H1 (cell line): ENCODE data around the gene SKP2. TPM values are rescaled to one million over a fixed set of nuclear protein-coding genes. Genes with fewer than 3 reads are reported as not detected.

Source experiments
- CTCF ChIA-PET: fragments of 300-600 bp; sonication (Branson Sonifier 250); formaldehyde crosslinking; loops from one replicate; lab custom pipeline; 2021; ENCODE audit not compliant: partially characterized antibody; lab: Charles Lee
- POLR2A ChIA-PET: fragments of 300-600 bp; sonication (Branson Sonifier 250); formaldehyde crosslinking; loops from one replicate; lab custom pipeline; 2021; ENCODE audit warnings: inconsistent platforms; ENCODE audit not compliant: partially characterized antibody; lab: Charles Lee
- DNase-seq, 2 experiments: peaks; one replicate each; pipeline versions ENCODE4 v3.0.0 to v3.0.0-alpha.2; 2010 to 2022; ENCODE audit warnings: low spot score in 2 of 2, low read depth in 1 of 2, mixed read lengths in 1 of 2
- FAIRE-seq: peaks from 2 replicates; lab custom pipeline; 2011; peaks lifted over from hg19 to GRCh38; lab: Jason Lieb, UNC
- H2AFZ ChIP-seq: 2 replicates; pipeline ENCODE4 v1.8.1; 2012; ENCODE audit warnings: low read length, inconsistent platforms
- H2AK5ac ChIP-seq: 2 replicates; pipeline ENCODE4 v1.6.1; 2013; ENCODE audit warnings: low read depth, low read length
- H2BK120ac ChIP-seq: replicated peaks from 2 replicates; pipeline ENCODE3; 2013; ENCODE audit warnings: low read depth, low read length, inconsistent platforms
- H2BK12ac ChIP-seq: 2 replicates; pipeline ENCODE4 v1.6.1; 2013; ENCODE audit warnings: low read depth, low read length
- H2BK15ac ChIP-seq: 2 replicates; pipeline ENCODE4 v1.6.1; 2013; ENCODE audit warnings: low read length
- H2BK20ac ChIP-seq: 2 replicates; pipeline ENCODE4 v1.6.1; 2013; ENCODE audit warnings: low read length
- H2BK5ac ChIP-seq: 2 replicates; pipeline ENCODE4 v1.6.1; 2013; ENCODE audit warnings: low read depth, low read length
- H3K14ac ChIP-seq: 2 replicates; pipeline ENCODE4 v1.6.1; 2013; ENCODE audit warnings: inconsistent platforms; ENCODE audit not compliant: insufficient read length
- H3K18ac ChIP-seq: 2 replicates; pipeline ENCODE4 v1.6.1; 2013; ENCODE audit warnings: low read length; ENCODE audit errors: extremely low read depth
- H3K23ac ChIP-seq: 2 replicates; pipeline ENCODE4 v1.6.1; 2013; ENCODE audit warnings: inconsistent platforms; ENCODE audit not compliant: insufficient read length
- H3K23me2 ChIP-seq: 2 replicates; pipeline ENCODE4 v1.6.1; 2013; ENCODE audit warnings: low read depth, low read length
- H3K27ac ChIP-seq: 2 replicates; pipeline ENCODE4 v1.6.1; 2011; ENCODE audit warnings: low read depth, low read length, inconsistent platforms
- H3K27me3 ChIP-seq, 4 experiments: replicated peaks in 1 of 4; 1 replicate in 1 of 4; 2 replicates in 3 of 4; pipeline versions ENCODE4 v1.6.1 to v1.8.1; 2011 to 2013; ENCODE audit warnings: low read length in 3 of 4, mild to moderate bottlenecking in 3 of 4, inconsistent platforms in 2 of 4, mixed read lengths in 2 of 4, moderate library complexity in 1 of 4; ENCODE audit not compliant: control insufficient read depth in 3 of 4, insufficient read depth in 3 of 4; ENCODE audit errors: extremely low read depth in 1 of 4
- H3K36me3 ChIP-seq, 4 experiments: 2 replicates each; pipeline versions ENCODE4 v1.6.1 to v1.8.1; 2011 to 2013; ENCODE audit warnings: mild to moderate bottlenecking in 4 of 4, low read length in 3 of 4, moderate library complexity in 2 of 4, control low read depth in 1 of 4, inconsistent platforms in 1 of 4; ENCODE audit not compliant: insufficient read depth in 4 of 4, control insufficient read depth in 2 of 4
- H3K4ac ChIP-seq: replicated peaks from 2 replicates; pipeline ENCODE3; 2013; ENCODE audit warnings: low read length, low read depth, mixed read lengths, inconsistent platforms; ENCODE audit not compliant: insufficient read length
- H3K4me1 ChIP-seq, 4 experiments: replicated peaks in 1 of 4; 1 replicate in 1 of 4; 2 replicates in 3 of 4; pipeline versions ENCODE4 v1.6.1 to v1.8.1; 2011 to 2013; ENCODE audit warnings: low read length in 3 of 4, inconsistent platforms in 2 of 4, mixed read lengths in 1 of 4; ENCODE audit not compliant: insufficient read depth in 4 of 4, control insufficient read depth in 3 of 4
- H3K4me2 ChIP-seq, 2 experiments: 2 replicates each; pipeline versions ENCODE4 v1.6.1 to v1.8.1; 2011 to 2013; ENCODE audit warnings: low read depth in 2 of 2, low read length in 2 of 2, control low read depth in 1 of 2, inconsistent platforms in 1 of 2, mild to moderate bottlenecking in 1 of 2; ENCODE audit not compliant: insufficient read depth in 1 of 2
- H3K4me3 ChIP-seq, 4 experiments: fragments of 200-600, 300-600 bp in 1 of 4; sonication (generic), shearing (Covaris generic), sonication (Bioruptor Twin) in 1 of 4; 2 replicates each; pipeline versions ENCODE4 v1.5.1 to v1.8.1; 2011 to 2016; ENCODE audit warnings: low read length in 4 of 4, low read depth in 3 of 4, control low read depth in 2 of 4, inconsistent platforms in 2 of 4, mild to moderate bottlenecking in 2 of 4, mixed read lengths in 1 of 4, moderate library complexity in 1 of 4; ENCODE audit not compliant: insufficient read depth in 2 of 4; ENCODE audit errors: extremely low read depth in 1 of 4
- H3K56ac ChIP-seq: replicated peaks from 2 replicates; pipeline ENCODE3; 2013; ENCODE audit warnings: low read depth, mild to moderate bottlenecking, mixed read lengths, low read length, inconsistent platforms; ENCODE audit not compliant: insufficient read length
- H3K79me1 ChIP-seq: 2 replicates; pipeline ENCODE4 v1.6.1; 2013; ENCODE audit warnings: low read depth, low read length, control low read depth
- H3K79me2 ChIP-seq, 2 experiments: 2 replicates each; pipeline versions ENCODE4 v1.6.1 to v1.8.1; 2012 to 2013; ENCODE audit warnings: low read length in 2 of 2, mild to moderate bottlenecking in 2 of 2, inconsistent platforms in 1 of 2; ENCODE audit not compliant: insufficient read depth in 2 of 2, control insufficient read depth in 1 of 2
- H3K9ac ChIP-seq, 4 experiments: replicated peaks in 1 of 4; 1 replicate in 1 of 4; 2 replicates in 3 of 4; pipeline versions ENCODE4 v1.6.1 to v1.8.1; 2011 to 2013; ENCODE audit warnings: low read depth in 3 of 4, low read length in 3 of 4, control low read depth in 2 of 4, mild to moderate bottlenecking in 2 of 4, moderate library complexity in 2 of 4, inconsistent platforms in 1 of 4; ENCODE audit errors: extremely low read depth in 1 of 4
- H3K9me3 ChIP-seq, 2 experiments: 2 replicates each; pipeline versions ENCODE4 v1.6.1 to v1.8.1; 2012 to 2013; ENCODE audit warnings: mild to moderate bottlenecking in 2 of 2, moderate library complexity in 2 of 2, control low read depth in 1 of 2, inconsistent platforms in 1 of 2, low read depth in 1 of 2, low read length in 1 of 2, mixed read lengths in 1 of 2; ENCODE audit not compliant: insufficient read depth in 2 of 2
- H4K20me1 ChIP-seq, 2 experiments: replicated peaks in 1 of 2; 2 replicates each; pipeline versions ENCODE3 to v1.8.1; 2011 to 2013; ENCODE audit warnings: inconsistent platforms in 2 of 2, low read length in 2 of 2, mild to moderate bottlenecking in 1 of 2; ENCODE audit not compliant: insufficient read depth in 2 of 2, control insufficient read depth in 1 of 2
- H4K5ac ChIP-seq: 2 replicates; pipeline ENCODE4 v1.6.1; 2013; ENCODE audit warnings: low read length, low read depth, mixed read lengths, inconsistent platforms; ENCODE audit not compliant: insufficient read length
- H4K8ac ChIP-seq: 2 replicates; pipeline ENCODE4 v1.8.0; 2013; ENCODE audit warnings: mild to moderate bottlenecking, moderate library complexity, low read length, inconsistent platforms; ENCODE audit not compliant: insufficient read depth; ENCODE audit errors: extremely low read depth
- H4K91ac ChIP-seq: replicated peaks from 2 replicates; pipeline ENCODE3; 2013; ENCODE audit warnings: low read length, mixed read lengths, inconsistent platforms; ENCODE audit not compliant: insufficient read length
- SAP30 ChIP-seq: fragments of 300-600 bp; sonication (generic); IDR thresholded peaks from 2 replicates; pipeline ENCODE4 v1.7.1; 2012; ENCODE audit warnings: low read length, moderate library complexity, mild to moderate bottlenecking, inconsistent platforms; ENCODE audit not compliant: insufficient read depth, insufficient replicate concordance
- SIN3A ChIP-seq, 2 experiments: IDR thresholded peaks in 1 of 2; conservative IDR thresholded peaks in 1 of 2; 2 replicates each; pipeline ENCODE4 v1.6.1; 2011 to 2012; ENCODE audit warnings: low read length in 2 of 2, improper control_type of control experiment in 1 of 2, low read depth in 1 of 2, mild to moderate bottlenecking in 1 of 2
- SIX5 ChIP-seq: IDR thresholded peaks from 2 replicates; pipeline ENCODE4 v1.6.1; 2011; ENCODE audit warnings: mild to moderate bottlenecking, low read depth, low read length
- TBP ChIP-seq: IDR thresholded peaks from 2 replicates; pipeline ENCODE4 v1.6.1; 2011; ENCODE audit warnings: low read depth, low read length, improper control_type of control experiment
- WGBS, 2 experiments: shearing (Covaris generic) in 1 of 2; methylation state at CpG; one replicate each; pipeline versions ENCODE4 v1.1.6 to v1.1.7; 2013 to 2015; ENCODE audit warnings: low lambda C conversion rate in 2 of 2, mixed read lengths in 2 of 2, inconsistent platforms in 1 of 2, low coverage in 1 of 2, missing lambda C conversion rate in 1 of 2; ENCODE audit not compliant: insufficient replicate concordance in 2 of 2, insufficient coverage in 1 of 2, insufficient read length in 1 of 2; ENCODE audit errors: extremely low coverage in 1 of 2, missing lambda C conversion rate in 1 of 2; 5-methylcytosine and 5-hydroxymethylcytosine counted together
- polyA plus RNA-seq, 7 experiments: library from polyadenylated mRNA; depleted of rRNA in 3 of 7; stranded (reverse) in 5 of 7; unstranded in 2 of 7; fragments of >200 nt in 5 of 7; fragments of 200-250 nt in 2 of 7; gene quantifications; 1 replicate in 5 of 7; 2 replicates in 1 of 7; 4 replicates in 1 of 7; pipeline versions ENCODE4 v1.2.1 to v1.2.3, GENCODE V29; 2011 to 2013; ENCODE audit warnings: missing spikeins in 2 of 7, mixed read lengths in 2 of 7
- total RNA-seq: library from RNA; stranded (reverse); fragmentation: NEBNext Ultra II Directional; extraction: Animal tissue kit (Norgen Biotek cat#: 25700); gene quantifications from 2 replicates; pipeline ENCODE4 v1.2.1, GENCODE V29; 2021

The SKP2 gene
- total and polyA plus RNA-seq, 2 of the 8 experiments (the other 6 are each of a cell fraction or from before 2014, with no cell fraction given) = 49.9 to 104 TPM

DNA sequence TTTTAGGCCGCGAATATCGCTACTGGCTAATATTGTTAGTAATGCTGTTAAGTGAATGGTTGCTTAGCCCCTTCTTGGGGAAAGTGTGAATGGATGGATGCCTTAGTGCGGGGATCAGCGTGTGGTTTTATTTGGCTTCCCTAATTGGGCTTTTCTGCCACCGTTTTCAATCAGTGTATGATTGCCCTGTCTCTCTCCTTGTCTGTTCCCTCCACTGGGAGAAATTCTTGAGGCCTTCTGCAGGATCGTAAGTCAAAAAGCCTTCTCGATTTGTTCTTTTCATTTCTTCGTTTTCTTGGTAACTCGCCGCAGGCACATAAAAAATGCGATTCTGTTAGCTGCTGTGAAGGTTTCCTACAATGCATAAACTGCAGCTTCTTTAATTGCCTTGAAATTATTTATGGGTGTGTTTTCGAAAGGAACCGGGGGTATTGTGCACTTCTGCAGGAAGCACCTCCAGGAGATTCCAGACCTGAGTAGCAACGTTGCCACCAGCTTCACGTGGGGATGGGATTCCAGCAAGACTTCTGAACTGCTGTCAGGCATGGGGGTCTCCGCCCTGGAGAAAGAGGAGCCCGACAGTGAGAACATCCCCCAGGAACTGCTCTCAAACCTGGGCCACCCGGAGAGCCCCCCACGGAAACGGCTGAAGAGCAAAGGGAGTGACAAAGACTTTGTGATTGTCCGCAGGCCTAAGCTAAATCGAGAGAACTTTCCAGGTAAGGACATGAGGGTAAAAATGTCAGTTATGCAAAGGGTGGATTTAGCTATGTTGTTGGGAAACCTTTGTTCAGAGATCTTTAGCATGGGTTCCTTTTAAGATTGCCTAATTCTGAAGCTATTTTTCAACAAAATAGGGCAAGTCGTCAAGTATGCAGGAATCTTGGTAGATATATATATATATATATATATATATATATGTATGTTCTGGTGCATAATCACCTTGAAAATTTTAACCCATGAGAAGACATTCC, 700 bp downstream of the SKP2 start:
- peak overlapping the region; percentile 88 for H2AFZ ChIP-seq
- TF ChIP-seq SAP30 (peak; percentile 29), TBP (no peak), SIX5 (no peak), SIN3A (conservative IDR thresholded peaks at IDR 0.05 in 1 of 2, IDR thresholded peaks at IDR 0.05 in 1 of 2; ENCODE audit: low read depth in 1 of 2, low read length in 2 of 2) (0 out of 4 replicates have a peak, but pooled peaks of 1 of the 2 experiments have one; percentile 42)

More for the DNA sequence above, 700 bp downstream of the SKP2 start:
- H3K56ac ChIP-seq = no peak overlapping the region
- peak overlapping the region; percentile 85 to 90 (median 86) for H3K4me3 ChIP-seq
- H3K23me2 ChIP-seq = peaks cover 12% of the 10 kb centered on the region; the same call in 1 of the 2 replicates
- peaks cover 0 to 36% (median 11%) of the 10 kb centered on the region in 4 experiments; a peak in 7 of 8 replicates for H3K36me3 ChIP-seq
- H4K20me1 ChIP-seq = no peaks in the 10 kb centered on the region
- H3K27ac ChIP-seq = peak overlapping the region; percentile 42; the same call in 1 of the 2 replicates
- POLR2A ChIA-PET = interaction anchor here (0.7 to 2.4 kb wide), 10 partner anchors 13 to 923 kb away, joined by 3 to 13 read pairs (median 4); partner anchors contain the start of genes NADK2, PRLR and UGT3A2
- DNase-seq (no peak), FAIRE-seq (no peak)
- peak overlapping the region; percentile 77 to 97 (median 84) for H3K9ac ChIP-seq
- H3K79me1 ChIP-seq = no peaks in the 10 kb centered on the region
- H3K14ac ChIP-seq = no peak overlapping the region
- H2BK12ac ChIP-seq = 0 out of 2 replicates have a peak overlapping the region, but pooled peaks have one; percentile 41
- H3K23ac ChIP-seq = no peak overlapping the region
- no peaks in the 10 kb centered on the region for H3K27me3 ChIP-seq
- 11% methylated on average over 24 of the region's 24 CpGs; no CpG with 5 or more reads in 1 of the 2 experiments for WGBS, 2 experiments
- no peak overlapping the region for H4K8ac ChIP-seq
- H2AK5ac ChIP-seq = no peak overlapping the region
- H3K4ac ChIP-seq = no peak overlapping the region
- no peak overlapping the region for H2BK15ac ChIP-seq
- peak overlapping the region; percentile 55; the same call in 1 of the 2 replicates for H2BK5ac ChIP-seq
- H3K79me2 ChIP-seq = peaks cover 0 to 37% of the 10 kb centered on the region in 2 experiments; a peak in 3 of 4 replicates
- H3K18ac ChIP-seq = peak overlapping the region; percentile 81
- peaks cover 0 to 5% (median 2%) of the 10 kb centered on the region in 4 experiments; a peak in 3 of 7 replicates for H3K4me1 ChIP-seq
- peak overlapping the region; percentile 76 to 96 for H3K4me2 ChIP-seq
- CTCF ChIA-PET = interaction anchor here (0.6 to 6.1 kb wide), 9 partner anchors 8 to 1616 kb away, joined by 3 to 44 read pairs (median 3); partner anchors contain the start of gene UGT3A2
- H3K9me3 ChIP-seq = no peaks in the 10 kb centered on the region
- no peak overlapping the region for H2BK20ac ChIP-seq
- H4K5ac ChIP-seq = no peak overlapping the region
- no peak overlapping the region for H4K91ac ChIP-seq
- H2BK120ac ChIP-seq = no peak overlapping the region
